HCT116 (cell line): ENCODE measurements around the gene PCLO. TPM values are rescaled to one million over a fixed set of nuclear protein-coding genes. Genes with fewer than 3 reads are reported as not detected.

Experiments
- ATAC-seq: fragments of 200-7000 bp; cut with Tn5 transposase; 2 replicates; pipeline ENCODE4 v1.9.1; 2020; ENCODE audit warnings: mild to moderate bottlenecking, moderate library complexity
- BruUV-seq: library from RNA; stranded (reverse); fragments of 400-500 nt; replicated peaks from 2 replicates; lab custom pipeline; 2021; lab: Mats Ljungman, UMichigan
- CTCF ChIA-PET: fragments of 300-600 bp; sonication (Branson Sonifier 250); formaldehyde crosslinking; loops from one replicate; lab custom pipeline; 2021; ENCODE audit warnings: antibody characterized with exemption; lab: Charles Lee
- POLR2A ChIA-PET: fragments of 300-600, 350-600 bp; sonication (Branson Sonifier 250); formaldehyde crosslinking; loops from one replicate; lab custom pipeline; 2021; ENCODE audit warnings: antibody characterized with exemption; lab: Charles Lee
- RAD21 ChIA-PET, 2 experiments: fragments of 300-600 bp; sonication (Branson Sonifier 250); formaldehyde crosslinking; loops; one replicate each; lab custom pipeline; 2023; ENCODE audit warnings: low total read pairs in 2 of 2; ENCODE audit not compliant: uncharacterized antibody in 2 of 2, unreplicated experiment in 2 of 2, low non-redundant PET in 1 of 2; lab: Charles Lee
- DNase-seq: peaks from one replicate; pipeline ENCODE4 v3.0.0-alpha.2; 2010; ENCODE audit warnings: low read depth, low spot score
- H2AFZ ChIP-seq: fragments of 200-600 bp; shearing (Covaris generic), sonication (generic); 2 replicates; pipeline ENCODE4 v1.6.1; 2017; ENCODE audit warnings: low read depth, mixed run types, mixed read lengths, antibody characterized with exemption, low read length; ENCODE audit not compliant: poor library complexity, severe bottlenecking
- H3K27ac ChIP-seq: 2 replicates; pipeline ENCODE4 v1.5.1; 2012; ENCODE audit warnings: low read depth, low read length
- H3K27me3 ChIP-seq: fragments of 200-600 bp; sonication (generic); 2 replicates; pipeline ENCODE4 v1.6.1; 2016; ENCODE audit warnings: mixed run types, low read length, mixed read lengths; ENCODE audit not compliant: insufficient read depth
- H3K36me3 ChIP-seq, 2 experiments: fragments of 200-500 bp in 1 of 2; fragments of 200-600 bp in 1 of 2; sonication (Bioruptor generic) in 1 of 2; sonication (generic) in 1 of 2; 2 replicates each; pipeline versions ENCODE4 v1.5.1 to v1.6.1; 2014 to 2016; ENCODE audit warnings: low read length in 2 of 2, inconsistent platforms in 1 of 2, mixed read lengths in 1 of 2, mixed run types in 1 of 2; ENCODE audit not compliant: insufficient read depth in 2 of 2, control insufficient read depth in 1 of 2
- H3K4me1 ChIP-seq, 2 experiments: fragments of 200-600 bp in 1 of 2; sonication (generic) in 1 of 2; 2 replicates each; pipeline versions ENCODE4 v1.5.1 to v1.6.1; 2012 to 2017; ENCODE audit warnings: low read length in 2 of 2, inconsistent platforms in 1 of 2, mild to moderate bottlenecking in 1 of 2, mixed read lengths in 1 of 2, mixed run types in 1 of 2, moderate library complexity in 1 of 2; ENCODE audit not compliant: insufficient read depth in 2 of 2, control insufficient read depth in 1 of 2
- H3K4me2 ChIP-seq: fragments of 200-600 bp; sonication (generic); 2 replicates; pipeline ENCODE4 v1.6.1; 2017; ENCODE audit warnings: mixed run types, low read length, mixed read lengths
- H3K4me3 ChIP-seq, 2 experiments: fragments of 200-600 bp in 1 of 2; sonication (generic) in 1 of 2; replicated peaks in 1 of 2; 2 replicates each; pipeline ENCODE4 v1.5.1; 2011 to 2016; ENCODE audit warnings: low read length in 2 of 2, control low read depth in 1 of 2, low read depth in 1 of 2, mild to moderate bottlenecking in 1 of 2, mixed read lengths in 1 of 2, mixed run types in 1 of 2
- H3K79me2 ChIP-seq: fragments of 200-600 bp; sonication (generic); 2 replicates; pipeline ENCODE4 v1.6.1; 2017; ENCODE audit warnings: mild to moderate bottlenecking, mixed run types, low read length, moderate library complexity, mixed read lengths; ENCODE audit not compliant: insufficient read depth
- H3K9ac ChIP-seq: fragments of 200-600 bp; sonication (generic); 2 replicates; pipeline ENCODE4 v1.6.1; 2016; ENCODE audit warnings: low read length, mixed read lengths
- H3K9me2 ChIP-seq: fragments of 200-600 bp; sonication (generic), shearing (Covaris generic); 2 replicates; pipeline ENCODE4 v1.6.1; 2017; ENCODE audit warnings: mixed run types, mild to moderate bottlenecking, moderate library complexity; ENCODE audit not compliant: insufficient read depth
- H3K9me3 ChIP-seq, 2 experiments: fragments of 200-500 bp in 1 of 2; fragments of 200-600 bp in 1 of 2; sonication (Bioruptor generic) in 1 of 2; sonication (generic) in 1 of 2; 2 replicates each; pipeline ENCODE4 v1.6.1; 2014 to 2017; ENCODE audit warnings: low read length in 2 of 2, mixed read lengths in 2 of 2, inconsistent platforms in 1 of 2, low read depth in 1 of 2, mild to moderate bottlenecking in 1 of 2, mixed run types in 1 of 2, moderate library complexity in 1 of 2; ENCODE audit not compliant: control insufficient read depth in 1 of 2, insufficient read depth in 1 of 2
- H4K20me1 ChIP-seq: fragments of 200-600 bp; sonication (generic), shearing (Covaris generic); 2 replicates; pipeline ENCODE4 v1.6.1; 2017; ENCODE audit warnings: mixed run types, mild to moderate bottlenecking, moderate library complexity; ENCODE audit not compliant: insufficient read depth
- ATF3 ChIP-seq: IDR thresholded peaks from 2 replicates; pipeline ENCODE4 v1.6.1; 2012
- CBX3 ChIP-seq: IDR thresholded peaks from 2 replicates; pipeline ENCODE4 v1.6.1; 2012; ENCODE audit warnings: low read depth
- CEBPB ChIP-seq: IDR thresholded peaks from 2 replicates; pipeline ENCODE4 v1.6.1; 2012; ENCODE audit warnings: low read depth
- ELF1 ChIP-seq: IDR thresholded peaks from 2 replicates; pipeline ENCODE4 v1.6.1; 2012; ENCODE audit warnings: low read depth, borderline replicate concordance
- EZH2 ChIP-seq: fragments of 200-600 bp; sonication (generic); IDR thresholded peaks from 2 replicates; pipeline ENCODE4 v1.6.1; 2017; ENCODE audit warnings: antibody characterized with exemption, mixed run types
- EZH2phosphoT487 ChIP-seq: fragments of 200-600 bp; IDR thresholded peaks from 2 replicates; pipeline ENCODE4 v1.6.1; 2018; ENCODE audit warnings: antibody characterized with exemption, borderline replicate concordance
- FOSL1 ChIP-seq: IDR thresholded peaks from 2 replicates; pipeline ENCODE4 v1.6.1; 2012; ENCODE audit warnings: low read depth
- JUND ChIP-seq: IDR thresholded peaks from 2 replicates; pipeline ENCODE4 v1.6.1; 2012
- POLR2AphosphoS5 ChIP-seq: IDR thresholded peaks from 2 replicates; pipeline ENCODE4 v1.6.1; 2011; ENCODE audit warnings: mild to moderate bottlenecking, low read depth, low read length, moderate library complexity
- RAD21 ChIP-seq: IDR thresholded peaks from 2 replicates; pipeline ENCODE4 v1.6.1; 2012; ENCODE audit warnings: low read depth, mild to moderate bottlenecking
- REST ChIP-seq: IDR thresholded peaks from 2 replicates; pipeline ENCODE4 v1.6.1; 2012; ENCODE audit warnings: low read depth
- SIN3A ChIP-seq: IDR thresholded peaks from 2 replicates; pipeline ENCODE4 v1.6.1; 2012; ENCODE audit warnings: low read depth
- SP1 ChIP-seq: IDR thresholded peaks from 2 replicates; pipeline ENCODE4 v1.6.1; 2012; ENCODE audit warnings: low read depth
- SRF ChIP-seq: IDR thresholded peaks from 2 replicates; pipeline ENCODE4 v1.6.1; 2012; ENCODE audit warnings: low read depth
- TCF7L2 ChIP-seq: IDR thresholded peaks from 2 replicates; pipeline ENCODE4 v1.7.0; 2011; ENCODE audit warnings: borderline replicate concordance, inconsistent platforms; ENCODE audit not compliant: insufficient read depth, insufficient read length; ENCODE audit errors: extremely low read depth
- YY1 ChIP-seq: IDR thresholded peaks from 2 replicates; pipeline ENCODE4 v1.6.1; 2011; ENCODE audit warnings: low read length, low read depth, moderate library complexity, mild to moderate bottlenecking; ENCODE audit not compliant: insufficient replicate concordance; ENCODE audit errors: extremely low read depth
- ZFX ChIP-seq: fragments of 450-650 bp; IDR thresholded peaks from 2 replicates; pipeline ENCODE4 v1.6.1; 2017
- intact Hi-C: fragments of 100-400 bp; cut with micrococcal nuclease; formaldehyde crosslinking; loops from 2 replicates; pipeline ENCODE4 v1.10.0; 2022
- total RNA-seq: library from RNA; stranded (reverse); gene quantifications from one replicate; pipeline ENCODE4 v1.2.1, GENCODE V29; 2021; ENCODE audit not compliant: unreplicated experiment

The PCLO gene
- total RNA-seq, 1 experiment from 2014 or later = 2.4 TPM

- no peaks in the 10 kb centered on the region for H3K4me1 ChIP-seq
- no peak overlapping the region for H3K9ac ChIP-seq
- no peak overlapping the region for H3K27ac ChIP-seq
- no peaks in the 10 kb centered on the region for H3K9me2 ChIP-seq
- intact Hi-C loops = no loop called here
- no peak for ATAC-seq
- H3K27me3 ChIP-seq = no peaks in the 10 kb centered on the region
- no peak for TF ChIP-seq EZH2phosphoT487
- TF ChIP-seq SIN3A = no peak
- TF ChIP-seq ATF3 = no peak
- no peak for TF ChIP-seq TCF7L2
- no peak for TF ChIP-seq RAD21
- TF ChIP-seq ELF1 = no peak
- no peak for TF ChIP-seq FOSL1
- TF ChIP-seq JUND = no peak
- no peak for TF ChIP-seq SP1
- no peak for TF ChIP-seq EZH2
- no peak for TF ChIP-seq ZFX
- no peak for TF ChIP-seq CEBPB
- TF ChIP-seq, all 23 proteins: peak for 0
- DNase-seq = no peak
- Histone ChIP-seq H3K36me3 (no peaks in the 10 kb centered on the region), H2AFZ (no peak overlapping the region), H4K20me1 (no peaks in the 10 kb centered on the region), H3K4me3 (no peak overlapping the region), H3K79me2 (no peaks in the 10 kb centered on the region), H3K9me3 (no peaks in the 10 kb centered on the region), H3K4me2 (no peak overlapping the region)
- ChIA-PET RAD21 (no interaction called here), POLR2A (no interaction called here), CTCF (no interaction called here)
- BruUV-seq = no TSS peak
These were observed 57.6 kb downstream of the PCLO start for GRCh38 chr7:83105063-83105462.

- BruUV-seq = no TSS peak
- ChIA-PET RAD21 (no interaction called here), POLR2A (no interaction called here), CTCF (no interaction called here)
- Histone ChIP-seq H3K27me3 (no peaks in the 10 kb centered on the region), H2AFZ (peak overlapping the region; percentile 32), H3K9me3 (no peaks in the 10 kb centered on the region), H3K4me1 (no peaks in the 10 kb centered on the region), H3K9me2 (no peaks in the 10 kb centered on the region), H3K27ac (no peak overlapping the region), H3K9ac (no peak overlapping the region), H4K20me1 (no peaks in the 10 kb centered on the region), H3K79me2 (no peaks in the 10 kb centered on the region), H3K4me3 (no peak overlapping the region), H3K4me2 (no peak overlapping the region), H3K36me3 (no peaks in the 10 kb centered on the region)
- intact Hi-C loops = no loop called here
- DNase-seq (no peak), ATAC-seq (no peak)
- no peak for TF ChIP-seq EZH2
- no peak for TF ChIP-seq SRF
- no peak for TF ChIP-seq FOSL1
- no peak for TF ChIP-seq ATF3
- TF ChIP-seq TCF7L2 = no peak
- no peak for TF ChIP-seq REST
- no peak for TF ChIP-seq POLR2AphosphoS5
- TF ChIP-seq JUND = no peak
- TF ChIP-seq ELF1 = no peak
- no peak for TF ChIP-seq CBX3
- no peak for TF ChIP-seq YY1
These were observed 61.2 kb downstream of the PCLO start for GRCh38 chr7:83101530-83101929.
